ENCODE measurements around the gene MPC2. TPM values are rescaled to one million over a fixed set of nuclear protein-coding genes. Genes with fewer than 3 reads are reported as not detected.

Gene MPC2
- total RNA-seq, 1 experiment from 2014 or later: 159 TPM

DNA sequence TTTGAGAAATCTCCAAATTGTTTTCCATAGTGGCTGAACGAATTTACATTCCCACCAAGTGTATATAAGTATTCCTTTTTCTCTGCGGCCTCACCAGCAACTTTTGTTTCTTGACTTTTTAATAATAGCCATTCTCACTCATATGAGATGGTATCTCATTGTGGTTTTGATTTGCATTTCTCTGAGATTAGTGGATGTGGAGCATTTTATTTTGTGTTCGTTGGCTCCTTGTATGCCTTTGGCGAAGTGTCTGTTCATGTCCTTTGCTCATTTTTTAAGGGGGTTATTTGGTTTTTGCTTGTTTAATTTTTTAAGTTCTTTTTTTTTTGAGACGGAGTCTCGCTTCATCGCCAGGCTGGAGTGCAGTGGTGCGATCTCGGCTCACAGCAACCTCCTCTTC lies 45.1 kb upstream of the MPC2 start:
- intact Hi-C loops (cut with micrococcal nuclease; ENCODE audit: unreplicated experiment): no loop called here
- no peaks in the 10 kb centered on the region for H3K9me3 ChIP-seq
- peaks cover 1% of the 10 kb centered on the region; the same call in 1 of the 2 replicates for H3K36me3 ChIP-seq (ENCODE audit: control insufficient read depth, insufficient read depth, low read length)
- ChIA-PET POLR2A (interaction anchor here (0.7 kb wide), 1 partner anchor 320 kb away, joined by 3 read pairs; no protein-coding TSS in a partner anchor), CTCF (no interaction called here)
- H3K4me1 ChIP-seq: peaks cover 9% of the 10 kb centered on the region; the same call in 1 of the 2 replicates
- Mint-ChIP-seq H3K9me3 (ENCODE audit: unreplicated experiment) (peaks cover 7% of the 10 kb centered on the region), H3K4me3 (ENCODE audit: unreplicated experiment) (no peak overlapping the region), H3K27me3 (ENCODE audit: insufficient read depth, unreplicated experiment) (no peaks in the 10 kb centered on the region), H3K4me1 (ENCODE audit: low read depth, unreplicated experiment) (no peaks in the 10 kb centered on the region), H3K36me3 (ENCODE audit: insufficient read depth, unreplicated experiment) (peaks cover 41% of the 10 kb centered on the region), H3K27ac (ENCODE audit: unreplicated experiment) (no peak overlapping the region)
- DNase-seq: no peak
- TF ChIP-seq, protein P1, sequence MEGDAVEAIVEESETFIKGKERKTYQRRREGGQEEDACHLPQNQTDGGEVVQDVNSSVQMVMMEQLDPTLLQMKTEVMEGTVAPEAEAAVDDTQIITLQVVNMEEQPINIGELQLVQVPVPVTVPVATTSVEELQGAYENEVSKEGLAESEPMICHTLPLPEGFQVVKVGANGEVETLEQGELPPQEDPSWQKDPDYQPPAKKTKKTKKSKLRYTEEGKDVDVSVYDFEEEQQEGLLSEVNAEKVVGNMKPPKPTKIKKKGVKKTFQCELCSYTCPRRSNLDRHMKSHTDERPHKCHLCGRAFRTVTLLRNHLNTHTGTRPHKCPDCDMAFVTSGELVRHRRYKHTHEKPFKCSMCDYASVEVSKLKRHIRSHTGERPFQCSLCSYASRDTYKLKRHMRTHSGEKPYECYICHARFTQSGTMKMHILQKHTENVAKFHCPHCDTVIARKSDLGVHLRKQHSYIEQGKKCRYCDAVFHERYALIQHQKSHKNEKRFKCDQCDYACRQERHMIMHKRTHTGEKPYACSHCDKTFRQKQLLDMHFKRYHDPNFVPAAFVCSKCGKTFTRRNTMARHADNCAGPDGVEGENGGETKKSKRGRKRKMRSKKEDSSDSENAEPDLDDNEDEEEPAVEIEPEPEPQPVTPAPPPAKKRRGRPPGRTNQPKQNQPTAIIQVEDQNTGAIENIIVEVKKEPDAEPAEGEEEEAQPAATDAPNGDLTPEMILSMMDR (IDR thresholded peaks at IDR 0.05; ENCODE audit: insufficient read depth in 1 of 2, low read depth in 1 of 2, low read length in 1 of 2, severe bottlenecking in 1 of 2, unreplicated experiment in 1 of 2): no peak
- no peaks in the 10 kb centered on the region for H3K27me3 ChIP-seq (replicated peaks; ENCODE audit: control insufficient read depth, insufficient read depth, low read length)
- H3K4me3 ChIP-seq (ENCODE audit: low read depth, low read length): no peak overlapping the region
- BruUV-seq (replicated peaks): no TSS peak

- H3K27me3 Mint-ChIP-seq (ENCODE audit: insufficient read depth, unreplicated experiment): no peaks in the 10 kb centered on the region
- H3K4me3 Mint-ChIP-seq (ENCODE audit: unreplicated experiment): no peak overlapping the region
- no peaks in the 10 kb centered on the region; the same call in none of the 2 replicates for H3K36me3 ChIP-seq (ENCODE audit: control insufficient read depth, insufficient read depth, low read length)
- intact Hi-C loops (cut with micrococcal nuclease; ENCODE audit: unreplicated experiment): no loop called here
- no peak overlapping the region for H3K4me3 ChIP-seq (ENCODE audit: low read depth, low read length)
- ChIA-PET POLR2A (no interaction called here), CTCF (no interaction called here)
- no peak for DNase-seq
- BruUV-seq (replicated peaks): no TSS peak
- no peaks in the 10 kb centered on the region for H3K9me3 ChIP-seq
- no peaks in the 10 kb centered on the region; the same call in 1 of the 2 replicates for H3K4me1 ChIP-seq
- peaks cover 5% of the 10 kb centered on the region for H3K4me1 Mint-ChIP-seq (ENCODE audit: low read depth, unreplicated experiment)
- H3K27me3 ChIP-seq (replicated peaks; ENCODE audit: control insufficient read depth, insufficient read depth, low read length): no peaks in the 10 kb centered on the region
- TF ChIP-seq, protein P1 (IDR thresholded peaks at IDR 0.05; ENCODE audit: insufficient read depth in 1 of 2, low read depth in 1 of 2, low read length in 1 of 2, severe bottlenecking in 1 of 2, unreplicated experiment in 1 of 2): no peak
- peaks cover 54% of the 10 kb centered on the region for H3K36me3 Mint-ChIP-seq (ENCODE audit: insufficient read depth, unreplicated experiment)
- no peak overlapping the region for H3K27ac Mint-ChIP-seq (ENCODE audit: unreplicated experiment)
- peaks cover 9% of the 10 kb centered on the region for H3K9me3 Mint-ChIP-seq (ENCODE audit: unreplicated experiment)
Observed at GRCh38 chr1:167977245-167977644, 40.4 kb upstream of the MPC2 start.

GRCh38 chr1:167974698-167975097 lies 37.8 kb upstream of the MPC2 start:
- CTCF ChIA-PET: no interaction called here
- BruUV-seq (replicated peaks): no TSS peak

More at GRCh38 chr1:167974698-167975097, 37.8 kb upstream of the MPC2 start:
- H3K4me3 Mint-ChIP-seq (ENCODE audit: unreplicated experiment): no peak overlapping the region
- no peak overlapping the region for H3K27ac Mint-ChIP-seq (ENCODE audit: unreplicated experiment)
- no peak for DNase-seq
- Histone ChIP-seq H3K4me1 (no peaks in the 10 kb centered on the region), H3K36me3 (ENCODE audit: control insufficient read depth, insufficient read depth, low read length) (no peaks in the 10 kb centered on the region; the same call in 1 of the 2 replicates), H3K4me3 (ENCODE audit: low read depth, low read length) (no peak overlapping the region), H3K27me3 (replicated peaks; ENCODE audit: control insufficient read depth, insufficient read depth, low read length) (no peaks in the 10 kb centered on the region), H3K9me3 (no peaks in the 10 kb centered on the region)
- TF ChIP-seq, protein P1 (IDR thresholded peaks at IDR 0.05; ENCODE audit: insufficient read depth in 1 of 2, low read depth in 1 of 2, low read length in 1 of 2, severe bottlenecking in 1 of 2, unreplicated experiment in 1 of 2): no peak
- peaks cover 9% of the 10 kb centered on the region for H3K9me3 Mint-ChIP-seq (ENCODE audit: unreplicated experiment)
- H3K4me1 Mint-ChIP-seq (ENCODE audit: low read depth, unreplicated experiment): peaks cover 8% of the 10 kb centered on the region
- no peaks in the 10 kb centered on the region for H3K27me3 Mint-ChIP-seq (ENCODE audit: insufficient read depth, unreplicated experiment)
- peaks cover 38% of the 10 kb centered on the region for H3K36me3 Mint-ChIP-seq (ENCODE audit: insufficient read depth, unreplicated experiment)
- intact Hi-C loops (cut with micrococcal nuclease; ENCODE audit: unreplicated experiment): no loop called here
- POLR2A ChIA-PET: no interaction called here

All from Caco-2 (cell line).